ENCODE measurements around the gene JADE3. TPM values are rescaled to one million over a fixed set of nuclear protein-coding genes. Genes with fewer than 3 reads are reported as not detected.

The JADE3 gene
- 7.6 and 10.1 TPM in 2 replicates for total RNA-seq (2014; rRNA removed; shearing (Covaris generic))
- 7.6 and 9.4 TPM in 2 replicates for polyA plus RNA-seq (2015; cell fraction: cytosol; rRNA removed)
- polyA plus RNA-seq (2015; cell fraction: nucleus; rRNA removed) = 9.8 and 10.5 TPM in 2 replicates

DNA sequence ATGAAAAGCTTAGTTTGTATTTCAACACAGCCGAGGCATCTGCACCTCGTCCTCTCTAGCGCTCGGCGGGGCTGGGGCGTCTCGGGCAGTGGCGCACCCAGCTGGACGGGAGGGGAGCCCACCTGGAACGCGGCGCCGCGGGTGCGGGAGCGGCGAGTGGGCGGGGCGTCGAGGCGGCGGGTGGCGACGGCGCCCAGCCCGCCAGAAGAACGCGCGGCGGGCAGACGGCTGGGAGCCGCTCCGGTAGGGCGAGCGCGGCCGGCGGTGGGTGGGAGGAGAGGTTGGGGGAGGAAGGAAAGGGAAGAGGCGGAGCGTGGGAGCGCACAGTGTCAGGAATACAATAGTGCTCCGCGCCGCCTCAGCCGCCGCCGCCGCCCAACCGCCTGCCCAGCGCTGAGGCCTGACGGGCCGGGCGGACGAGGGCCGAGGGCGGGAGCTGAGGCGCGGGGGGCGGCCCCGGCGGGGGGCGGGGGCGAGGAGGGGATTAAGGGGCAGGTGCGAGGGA lies at the start of gene JADE3:
JADE3 (plus strand) TSS at position 324 of the 505 bp plus-strand sequence. CDS start 72,474 bp downstream, outside the sequence.
- DNase-seq (ENCODE audit: low read depth) = peak; percentile 67

DNA sequence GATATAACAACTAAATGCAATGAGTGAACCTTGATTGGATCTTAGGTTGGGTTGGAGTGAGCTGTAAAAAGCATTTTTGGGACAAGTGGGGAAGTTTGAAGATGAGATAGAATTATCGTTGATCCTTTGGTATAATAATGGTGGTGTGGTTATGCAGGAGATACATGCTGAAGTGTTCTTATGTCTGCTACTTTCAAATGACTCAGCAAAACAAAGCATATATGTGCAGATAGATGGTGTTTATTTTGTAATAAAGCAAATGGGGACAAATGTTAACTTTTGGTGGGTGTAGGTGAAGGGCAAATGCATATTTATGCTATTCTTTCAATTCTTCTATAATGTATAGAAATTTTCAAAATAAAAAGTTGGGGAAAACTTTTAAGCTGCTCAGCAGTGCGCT lies 49.1 kb upstream of the JADE3 start:
- DNase-seq (ENCODE audit: low read depth) = no peak

DNA sequence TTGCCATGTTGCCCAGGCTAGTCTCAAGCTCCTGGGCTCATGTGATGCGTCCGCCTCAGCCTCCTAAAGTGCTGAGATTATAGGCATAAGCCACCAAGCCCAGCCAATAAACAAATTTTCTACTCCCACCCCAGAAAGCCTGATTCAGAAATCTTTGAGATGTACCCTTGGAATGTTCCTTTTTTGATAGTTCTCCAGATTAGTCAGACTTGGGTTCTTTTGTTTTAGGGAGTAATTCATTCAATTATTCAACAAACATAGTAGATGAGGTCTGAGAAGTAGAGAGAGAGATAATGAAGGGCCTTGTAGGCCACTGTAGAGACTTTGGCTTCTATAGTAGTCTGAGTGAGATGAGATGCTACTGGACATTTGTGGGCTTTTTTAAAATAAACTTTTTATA lies 47.6 kb upstream of the JADE3 start:
- DNase-seq (ENCODE audit: low read depth) = no peak

GRCh38 chrX:46865281-46865680 lies 46.9 kb upstream of the JADE3 start:
- DNase-seq (ENCODE audit: low read depth) = peak; percentile 76

DNA sequence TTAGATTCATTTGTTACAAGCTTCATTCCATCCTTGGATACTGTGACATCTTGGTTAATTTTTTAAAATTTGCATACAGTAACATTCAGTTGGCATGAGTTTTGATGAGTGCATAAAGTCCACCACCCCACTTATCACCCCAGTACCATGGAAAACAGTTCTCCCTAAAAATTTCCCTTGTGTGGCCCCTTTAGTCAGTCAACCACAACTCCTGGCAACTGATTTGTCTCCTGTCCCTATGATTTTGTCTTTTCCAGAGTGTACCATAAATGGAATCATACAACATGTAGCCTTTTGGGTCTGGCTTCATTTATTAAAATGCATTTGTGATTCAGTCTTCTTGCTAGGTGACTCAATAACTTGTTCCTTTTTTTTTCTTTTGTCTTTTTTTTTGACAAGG lies 45.5 kb upstream of the JADE3 start:
- no peak for DNase-seq (ENCODE audit: low read depth)

DNA sequence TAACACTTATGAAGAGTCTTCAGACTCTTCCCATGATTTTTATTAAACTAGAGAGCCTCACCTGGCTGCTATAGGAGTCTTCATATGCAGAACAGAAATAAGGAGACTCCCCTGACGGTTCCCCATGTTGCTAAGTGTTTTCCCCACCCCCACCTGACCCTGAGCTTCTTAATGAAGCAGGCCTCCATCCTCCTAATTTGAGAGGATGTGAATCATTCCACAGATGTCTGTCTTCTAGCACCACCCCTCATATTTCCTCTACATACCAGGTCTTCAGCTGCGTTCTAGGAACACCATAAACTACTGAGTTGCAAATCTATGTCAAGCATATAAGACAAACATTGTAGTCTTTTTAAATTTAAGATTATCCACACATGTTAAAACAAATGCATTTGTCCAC lies 38.5 kb upstream of the JADE3 start:
- peak; percentile 65 for DNase-seq (ENCODE audit: low read depth)

DNA sequence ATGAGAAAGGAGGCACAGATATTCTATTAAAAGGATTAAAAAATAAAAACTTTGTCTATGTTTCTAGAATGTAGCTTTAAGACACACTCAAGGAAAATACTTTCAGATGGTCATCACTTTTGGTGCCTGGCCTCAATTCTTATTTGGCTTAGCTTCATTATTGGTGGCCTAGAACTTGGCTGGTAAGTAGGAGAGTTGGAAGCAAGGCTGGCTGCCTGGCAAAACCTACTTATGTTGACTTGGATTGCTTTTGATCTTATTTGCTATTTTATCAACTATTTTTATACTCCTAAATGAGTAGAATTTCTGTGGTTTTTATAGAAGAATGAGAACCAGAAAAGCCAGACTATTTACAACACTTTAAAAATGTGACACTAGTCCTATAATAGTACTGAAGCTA lies 35.3 kb upstream of the JADE3 start:
- no peak for DNase-seq (ENCODE audit: low read depth)

GRCh38 chrX:46882266-46882665 lies 30.0 kb upstream of the JADE3 start:
- DNase-seq (ENCODE audit: low read depth) = no peak

DNA sequence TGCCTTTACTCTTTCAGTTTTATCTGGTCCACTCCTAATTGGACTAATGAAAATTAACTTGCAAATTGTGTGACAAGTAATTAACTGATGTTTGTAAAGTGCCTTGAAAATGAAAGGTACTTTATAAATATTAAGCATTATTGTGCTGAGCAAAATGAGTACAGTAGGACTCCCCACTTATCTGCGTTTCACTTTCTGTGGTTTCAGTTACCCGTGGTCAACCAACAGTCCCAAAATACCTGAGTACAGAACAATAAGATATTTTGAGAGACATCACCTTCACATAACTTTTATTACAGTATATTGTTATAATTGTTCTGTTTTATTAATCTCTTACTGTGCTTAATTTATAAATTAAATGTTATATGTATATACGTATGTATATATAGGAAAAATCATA lies 27.4 kb upstream of the JADE3 start:
- DNase-seq (ENCODE audit: low read depth) = no peak

- DNase-seq (ENCODE audit: low read depth) = no peak
These were observed 14.0 kb upstream of the JADE3 start for GRCh38 chrX:46898207-46898606.

DNA sequence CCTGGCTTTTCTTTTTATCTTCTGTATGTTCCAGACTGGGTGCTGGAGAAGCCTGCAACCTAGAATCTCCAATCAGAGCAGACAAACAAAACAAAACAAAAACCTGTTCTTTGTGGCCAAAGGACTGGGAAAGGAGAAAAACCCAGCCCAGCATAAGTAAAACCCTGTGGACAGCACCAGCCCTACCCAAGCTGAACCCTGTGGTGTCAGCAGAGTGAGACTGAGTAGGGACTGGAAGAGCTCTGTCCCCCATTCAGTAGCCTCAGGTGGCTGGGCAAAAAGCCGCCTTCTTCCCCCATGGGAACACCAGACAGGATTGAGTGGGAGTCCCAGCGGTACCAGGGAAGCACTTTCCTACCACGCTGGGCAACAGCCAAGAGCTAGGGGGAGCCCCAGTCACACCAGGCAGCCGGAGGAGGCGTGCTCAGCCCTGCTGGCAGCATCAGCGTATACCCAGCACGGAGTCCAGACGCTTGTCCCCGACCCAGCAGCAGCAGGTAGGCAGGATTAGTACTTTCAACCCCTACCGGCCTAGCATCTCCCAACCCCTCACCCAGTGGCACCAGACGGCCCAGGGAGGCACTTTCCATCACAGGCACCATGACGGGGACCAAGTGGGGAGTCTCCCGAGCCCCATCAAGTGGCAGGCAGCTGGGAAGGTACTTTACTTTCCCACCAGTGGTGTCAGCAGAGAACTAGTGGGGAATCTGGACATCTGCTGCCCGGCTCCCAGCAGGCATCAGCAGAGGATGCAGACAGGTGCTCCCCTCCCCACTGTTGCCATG lies 8.6 kb upstream of the JADE3 start:
- DNase-seq (ENCODE audit: low read depth) = peak; percentile 79

GRCh38 chrX:46904626-46905025 lies 7.6 kb upstream of the JADE3 start:
- DNase-seq (ENCODE audit: low read depth) = no peak

DNA sequence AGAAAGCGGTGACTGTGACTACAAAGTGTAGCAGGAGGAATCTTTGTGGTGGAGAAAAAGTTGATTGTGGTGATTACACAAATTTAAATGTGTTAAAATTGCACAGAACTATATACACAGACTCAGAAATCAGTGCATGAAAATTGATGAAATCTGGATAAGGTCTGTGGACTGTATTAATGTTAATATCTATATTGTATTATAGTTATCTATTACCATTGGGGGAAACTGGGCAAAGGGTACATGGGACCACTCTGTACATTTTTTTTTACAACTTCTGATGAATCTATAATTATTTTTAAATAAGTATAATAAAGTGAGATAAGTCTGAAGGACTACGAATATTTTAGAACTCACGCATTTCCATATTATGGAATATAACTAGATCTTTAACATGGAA lies 1.8 kb upstream of the JADE3 start:
- no peak for DNase-seq (ENCODE audit: low read depth)

DNA sequence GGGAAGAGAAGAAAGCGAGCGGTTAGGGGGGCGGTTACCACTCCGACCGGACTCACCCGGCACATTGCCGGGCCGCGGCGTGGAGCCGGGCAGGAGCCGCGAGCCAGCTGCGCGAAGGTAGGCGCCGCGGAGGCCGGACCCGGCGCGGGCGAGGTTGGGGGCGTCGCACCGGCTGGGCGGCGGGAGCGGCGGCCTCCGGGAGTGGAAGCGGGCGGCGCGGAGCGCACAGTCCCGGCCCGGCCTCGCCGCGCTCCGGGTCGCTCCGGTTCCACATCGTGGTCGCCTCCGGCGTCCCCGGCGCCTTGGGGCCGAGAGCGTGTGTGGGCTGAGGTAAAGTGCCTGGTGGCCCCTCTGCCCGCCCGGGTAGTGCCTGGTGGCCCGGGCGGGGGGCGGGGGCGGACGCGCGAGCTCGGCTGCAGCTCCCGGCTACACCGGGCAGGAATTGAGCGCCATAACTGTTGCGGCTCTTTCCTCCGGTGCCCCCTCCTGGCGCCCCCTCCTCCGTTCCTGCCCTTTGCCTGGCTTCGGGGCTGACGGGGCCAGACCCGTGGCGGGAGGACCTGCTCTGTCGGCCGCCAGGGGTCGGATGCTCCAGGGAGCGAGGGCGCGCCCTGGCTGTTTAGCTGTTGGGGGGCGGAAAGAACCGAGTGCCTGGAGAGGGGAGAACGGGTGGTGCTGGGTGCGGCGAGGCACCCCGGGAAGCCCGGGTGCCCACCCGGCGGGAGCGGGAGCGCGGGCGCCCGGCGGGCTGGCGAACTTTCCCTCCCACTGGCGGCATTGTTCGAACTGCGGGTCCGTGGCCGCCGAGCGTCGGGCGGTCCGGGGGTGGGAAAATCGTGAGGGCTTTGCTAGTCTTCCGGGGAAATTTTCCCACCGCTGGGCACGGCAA lies 626 bp downstream of the JADE3 start:
- peak; percentile 38 for DNase-seq (ENCODE audit: low read depth)

GRCh38 chrX:46913667-46914066 lies 1.4 kb downstream of the JADE3 start:
- no peak for DNase-seq (ENCODE audit: low read depth)

- no peak for DNase-seq (ENCODE audit: low read depth)
These were observed 4.1 kb downstream of the JADE3 start for GRCh38 chrX:46916273-46916672.

DNA sequence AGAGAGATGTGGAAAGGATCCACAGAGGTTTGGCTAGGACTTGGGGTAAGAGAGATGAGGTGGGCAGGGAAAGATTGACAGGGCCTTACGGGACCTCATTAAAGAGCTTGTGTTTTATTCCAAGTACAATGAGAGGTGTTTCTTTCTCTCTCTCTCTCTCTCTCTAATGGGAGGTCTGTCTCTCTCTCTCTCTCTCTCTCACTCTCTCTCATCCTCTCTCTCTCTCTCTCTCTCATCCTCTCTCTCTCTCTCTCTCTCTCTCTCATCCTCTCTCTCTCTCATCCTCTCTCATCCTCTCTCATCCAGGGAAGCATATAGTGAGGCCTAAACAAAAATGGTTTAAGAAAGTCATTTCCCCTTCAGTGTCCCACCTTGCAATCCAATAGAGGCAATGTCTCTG lies 5.4 kb downstream of the JADE3 start:
- no peak for DNase-seq (ENCODE audit: low read depth)

DNA sequence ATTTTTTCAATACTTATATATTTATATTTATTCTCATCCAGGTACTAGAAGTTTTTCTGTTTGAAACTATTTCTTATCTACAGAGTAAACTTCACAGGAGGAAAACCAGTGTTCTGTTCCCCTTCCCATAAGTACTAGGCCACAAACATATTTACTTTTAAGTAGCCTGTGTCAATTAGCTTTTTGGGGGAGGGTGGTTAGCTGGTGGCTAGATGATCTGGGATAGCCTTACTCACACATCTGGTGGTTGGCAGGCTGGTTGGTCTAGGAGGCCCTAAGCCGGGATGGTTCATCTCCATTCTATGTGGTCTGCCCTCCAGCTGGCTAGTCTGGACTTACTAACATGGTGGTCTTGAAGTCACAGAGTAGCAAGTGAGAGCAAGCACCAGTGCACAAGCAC lies 6.2 kb downstream of the JADE3 start:
- no peak for DNase-seq (ENCODE audit: low read depth)

GRCh38 chrX:46920235-46920634 lies 8.0 kb downstream of the JADE3 start:
- no peak for DNase-seq (ENCODE audit: low read depth)

DNA sequence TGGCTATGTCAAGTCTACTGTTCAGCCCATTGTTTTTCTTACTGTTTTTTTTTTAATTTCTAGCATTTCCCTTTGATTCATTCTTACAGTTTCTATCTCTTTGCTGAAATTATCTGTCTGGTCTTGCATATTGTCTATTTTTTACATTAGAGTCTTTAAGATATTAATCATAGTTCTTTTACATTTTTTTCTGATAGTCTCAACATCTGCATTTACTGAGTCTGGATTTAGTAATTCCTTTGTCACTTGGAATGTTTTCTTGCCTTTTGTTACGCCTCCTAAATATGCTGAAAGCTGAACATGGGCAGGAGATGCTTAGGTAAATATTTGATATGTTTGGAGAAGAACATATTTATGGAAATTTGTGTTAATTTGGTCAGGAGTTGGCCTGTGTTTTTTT lies 10.4 kb downstream of the JADE3 start:
- no peak for DNase-seq (ENCODE audit: low read depth)

DNA sequence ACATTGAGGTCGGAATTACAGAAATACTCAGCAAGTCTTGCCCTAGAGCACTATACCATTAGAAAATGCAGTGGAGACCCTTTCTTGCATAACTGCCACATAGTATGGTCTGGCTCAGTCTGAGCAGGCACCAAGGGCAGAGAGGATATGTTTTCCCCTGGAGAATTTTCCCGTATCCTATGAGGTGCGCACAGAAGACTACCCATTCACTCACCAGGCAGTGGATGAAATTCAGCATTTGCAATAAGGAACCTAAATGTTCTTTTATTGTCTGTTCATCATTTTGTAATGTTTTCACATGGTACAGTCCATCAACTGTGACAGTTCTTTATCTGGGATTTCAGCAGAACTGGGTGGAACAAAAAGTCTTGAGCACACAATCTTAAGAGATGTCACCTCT lies 15.5 kb downstream of the JADE3 start:
- DNase-seq (ENCODE audit: low read depth) = no peak

Measured in HT1080 (cell line).